HEK293 (cell line): Measurements from ENCODE around the gene MS4A15.

ENCODE experiments used
- CTCF ChIA-PET: fragments of 350-600 bp; formaldehyde crosslinking; extraction: SDS; loops from one replicate; lab custom pipeline; 2021; ENCODE audit warnings: antibody characterized with exemption; lab: Yijun Ruan, JAX
- POLR2A ChIA-PET: fragments of 300-600 bp; formaldehyde crosslinking; extraction: SDS; loops from one replicate; lab custom pipeline; 2020; ENCODE audit warnings: antibody characterized with exemption, inconsistent platforms; lab: Yijun Ruan, JAX
- H3K27ac ChIP-seq: fragments of 200-500 bp; sonication (Bioruptor generic); 2 replicates; pipeline ENCODE4 v1.5.1; 2014; ENCODE audit warnings: low read depth, low read length, control low read depth, inconsistent platforms; ENCODE audit errors: extremely low read depth
- H3K36me3 ChIP-seq, 2 experiments: fragments of 200-500 bp in 1 of 2; sonication (Bioruptor generic) in 1 of 2; 1 replicate in 1 of 2; 2 replicates in 1 of 2; pipeline ENCODE4 v1.5.1; 2014 to 2017; ENCODE audit warnings: inconsistent platforms in 2 of 2, low read length in 2 of 2; ENCODE audit not compliant: control insufficient read depth in 2 of 2, insufficient read depth in 1 of 2
- H3K4me1 ChIP-seq: fragments of 200-500 bp; sonication (Bioruptor generic); 2 replicates; pipeline ENCODE4 v1.5.1; 2014; ENCODE audit warnings: mild to moderate bottlenecking, low read length, inconsistent platforms; ENCODE audit not compliant: control insufficient read depth, insufficient read depth
- H3K4me3 ChIP-seq: 2 replicates; pipeline ENCODE4 v1.5.1; 2011; ENCODE audit warnings: low read depth, mild to moderate bottlenecking, control low read depth, low read length, moderate library complexity
- H3K9me3 ChIP-seq: fragments of 200-500 bp; sonication (Bioruptor generic); 2 replicates; pipeline ENCODE4 v1.5.1; 2014; ENCODE audit warnings: low read depth, low read length, inconsistent platforms; ENCODE audit not compliant: control insufficient read depth, insufficient read depth
- SCRT2 ChIP-seq: fragments of 450-650 bp; formaldehyde crosslinking; IDR thresholded peaks from 2 replicates; pipeline ENCODE4 v1.5.1; 2016; ENCODE audit warnings: missing biosample characterization, missing genetic modification characterization
- SP3 ChIP-seq: fragments of 450-650 bp; formaldehyde crosslinking; IDR thresholded peaks from 2 replicates; pipeline ENCODE4 v1.5.1; 2016; ENCODE audit warnings: missing biosample characterization, missing genetic modification characterization
- TCF7L2 ChIP-seq: IDR thresholded peaks from 2 replicates; pipeline ENCODE4 v1.6.1; 2011; ENCODE audit warnings: low read depth, mild to moderate bottlenecking, inconsistent platforms, low read length, moderate library complexity, borderline replicate concordance
- ZBTB20 ChIP-seq: fragments of 450-650 bp; formaldehyde crosslinking; IDR thresholded peaks from 2 replicates; pipeline ENCODE4 v1.5.1; 2016; ENCODE audit warnings: missing biosample characterization, missing genetic modification characterization
- ZEB2 ChIP-seq: fragments of 450-650 bp; formaldehyde crosslinking; IDR thresholded peaks from 2 replicates; pipeline ENCODE4 v1.5.1; 2016; ENCODE audit warnings: missing biosample characterization, missing genetic modification characterization
- ZFHX2 ChIP-seq: fragments of 450-650 bp; formaldehyde crosslinking; conservative IDR thresholded peaks from 2 replicates; pipeline ENCODE4 v1.5.1; 2016; ENCODE audit warnings: missing biosample characterization, missing genetic modification characterization
- ZFP3 ChIP-seq: fragments of 450-650 bp; formaldehyde crosslinking; IDR thresholded peaks from 2 replicates; pipeline ENCODE4 v1.5.1; 2016; ENCODE audit warnings: low read depth, missing biosample characterization, missing genetic modification characterization
- ZFP41 ChIP-seq: fragments of 450-650 bp; formaldehyde crosslinking; IDR thresholded peaks from 2 replicates; pipeline ENCODE4 v1.5.1; 2016; ENCODE audit warnings: missing biosample characterization, missing genetic modification characterization, borderline replicate concordance
- ZNF155 ChIP-seq: fragments of 450-650 bp; formaldehyde crosslinking; IDR thresholded peaks from 2 replicates; pipeline ENCODE4 v1.5.1; 2016; ENCODE audit warnings: missing biosample characterization, missing genetic modification characterization
- ZNF169 ChIP-seq: fragments of 450-650 bp; formaldehyde crosslinking; IDR thresholded peaks from 2 replicates; pipeline ENCODE4 v1.5.1; 2016; ENCODE audit warnings: missing biosample characterization, missing genetic modification characterization
- ZNF221 ChIP-seq: fragments of 450-650 bp; formaldehyde crosslinking; IDR thresholded peaks from 2 replicates; pipeline ENCODE4 v1.5.1; 2017; ENCODE audit warnings: missing biosample characterization, missing genetic modification characterization, borderline replicate concordance
- ZNF274 ChIP-seq, 2 experiments: fragments of 200-500 bp in 1 of 2; fragments of 450-650 bp in 1 of 2; sonication (Bioruptor generic) in 1 of 2; formaldehyde crosslinking in 1 of 2; IDR thresholded peaks; 2 replicates each; pipeline versions ENCODE4 v1.5.1 to v1.6.1; 2014 to 2016; ENCODE audit warnings: borderline replicate concordance in 1 of 2, inconsistent platforms in 1 of 2, low read length in 1 of 2, missing biosample characterization in 1 of 2, missing genetic modification characterization in 1 of 2
- ZNF311 ChIP-seq: fragments of 450-650 bp; formaldehyde crosslinking; IDR thresholded peaks from 2 replicates; pipeline ENCODE4 v1.5.1; 2017; ENCODE audit warnings: missing biosample characterization, missing genetic modification characterization, borderline replicate concordance
- ZNF350 ChIP-seq: fragments of 450-650 bp; formaldehyde crosslinking; IDR thresholded peaks from 2 replicates; pipeline ENCODE4 v1.5.0; 2017; ENCODE audit warnings: missing biosample characterization, mild to moderate bottlenecking, missing genetic modification characterization
- ZNF426 ChIP-seq: fragments of 450-650 bp; formaldehyde crosslinking; IDR thresholded peaks from 2 replicates; pipeline ENCODE4 v1.5.1; 2017; ENCODE audit warnings: missing biosample characterization, missing genetic modification characterization, mild to moderate bottlenecking, inconsistent platforms, moderate library complexity
- ZNF561 ChIP-seq: fragments of 450-650 bp; IDR thresholded peaks from 2 replicates; pipeline ENCODE4 v1.5.1; 2018; ENCODE audit warnings: missing biosample characterization, missing genetic modification characterization, borderline replicate concordance
- ZNF791 ChIP-seq: fragments of 450-650 bp; formaldehyde crosslinking; IDR thresholded peaks from 2 replicates; pipeline ENCODE4 v1.5.1; 2016; ENCODE audit warnings: missing biosample characterization, missing genetic modification characterization
- ZSCAN30 ChIP-seq: fragments of 450-650 bp; IDR thresholded peaks from 2 replicates; pipeline ENCODE4 v1.5.1; 2018; ENCODE audit warnings: missing biosample characterization, mild to moderate bottlenecking, missing genetic modification characterization, moderate library complexity
- TF ChIP-seq, protein P1 (sequence below): fragments of 450-650 bp; formaldehyde crosslinking; IDR thresholded peaks from 2 replicates; pipeline ENCODE4 v1.5.1; 2016; ENCODE audit warnings: missing biosample characterization, missing genetic modification characterization
- TF ChIP-seq, protein P2 (sequence below): fragments of 450-650 bp; formaldehyde crosslinking; IDR thresholded peaks from 2 replicates; pipeline ENCODE4 v1.5.1; 2016; ENCODE audit warnings: missing biosample characterization, missing genetic modification characterization
- TF ChIP-seq, protein P3 (sequence below): IDR thresholded peaks from 2 replicates; pipeline ENCODE4 v1.6.1; 2011; ENCODE audit warnings: mild to moderate bottlenecking, low read depth, low read length, borderline replicate concordance
- TF ChIP-seq, protein P4 (sequence below): fragments of 450-650 bp; formaldehyde crosslinking; IDR thresholded peaks from 2 replicates; pipeline ENCODE4 v1.5.1; 2017; ENCODE audit warnings: missing biosample characterization, missing genetic modification characterization
- TF ChIP-seq, protein P5 (sequence below): fragments of 450-650 bp; formaldehyde crosslinking; IDR thresholded peaks from 2 replicates; pipeline ENCODE4 v1.5.1; 2016; ENCODE audit warnings: missing biosample characterization, missing genetic modification characterization, low read depth
- TF ChIP-seq, protein P6 (sequence below): fragments of 450-650 bp; formaldehyde crosslinking; IDR thresholded peaks from 2 replicates; pipeline ENCODE4 v1.5.1; 2017; ENCODE audit warnings: missing biosample characterization, missing genetic modification characterization

The MS4A15 gene

DNA sequence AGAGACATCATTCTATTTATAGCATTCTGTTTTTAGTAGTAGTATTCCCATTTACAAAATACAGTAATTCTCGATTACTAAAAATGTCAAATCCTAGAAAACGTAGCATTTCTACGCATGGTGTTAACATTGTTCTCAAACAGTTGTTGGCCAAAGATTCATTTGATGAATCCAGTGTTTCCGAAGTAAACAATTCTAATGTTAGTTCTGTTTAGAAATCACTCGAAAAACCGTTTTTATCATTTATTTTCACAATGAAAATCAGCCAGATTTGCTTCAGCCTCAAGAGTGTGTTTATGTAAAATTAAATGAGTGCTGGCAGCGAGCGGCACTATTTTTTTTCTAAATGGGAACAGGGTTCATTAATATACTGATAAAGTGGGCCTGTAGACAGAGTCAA, 25.1 kb upstream of the MS4A15 start (continued):
- TF ChIP-seq, protein P1, sequence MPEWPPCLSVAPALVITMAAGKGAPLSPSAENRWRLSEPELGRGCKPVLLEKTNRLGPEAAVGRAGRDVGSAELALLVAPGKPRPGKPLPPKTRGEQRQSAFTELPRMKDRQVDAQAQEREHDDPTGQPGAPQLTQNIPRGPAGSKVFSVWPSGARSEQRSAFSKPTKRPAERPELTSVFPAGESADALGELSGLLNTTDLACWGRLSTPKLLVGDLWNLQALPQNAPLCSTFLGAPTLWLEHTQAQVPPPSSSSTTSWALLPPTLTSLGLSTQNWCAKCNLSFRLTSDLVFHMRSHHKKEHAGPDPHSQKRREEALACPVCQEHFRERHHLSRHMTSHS (tag by site-specific recombination): no peak
- TF ChIP-seq ZSCAN30 (tag by site-specific recombination) (no peak), ZNF791 (tag by site-specific recombination) (no peak), ZFP3 (tag by site-specific recombination) (no peak), ZFP41 (no peak), ZFHX2 (no peak), ZNF350 (no peak)
- TF ChIP-seq, protein P2, sequence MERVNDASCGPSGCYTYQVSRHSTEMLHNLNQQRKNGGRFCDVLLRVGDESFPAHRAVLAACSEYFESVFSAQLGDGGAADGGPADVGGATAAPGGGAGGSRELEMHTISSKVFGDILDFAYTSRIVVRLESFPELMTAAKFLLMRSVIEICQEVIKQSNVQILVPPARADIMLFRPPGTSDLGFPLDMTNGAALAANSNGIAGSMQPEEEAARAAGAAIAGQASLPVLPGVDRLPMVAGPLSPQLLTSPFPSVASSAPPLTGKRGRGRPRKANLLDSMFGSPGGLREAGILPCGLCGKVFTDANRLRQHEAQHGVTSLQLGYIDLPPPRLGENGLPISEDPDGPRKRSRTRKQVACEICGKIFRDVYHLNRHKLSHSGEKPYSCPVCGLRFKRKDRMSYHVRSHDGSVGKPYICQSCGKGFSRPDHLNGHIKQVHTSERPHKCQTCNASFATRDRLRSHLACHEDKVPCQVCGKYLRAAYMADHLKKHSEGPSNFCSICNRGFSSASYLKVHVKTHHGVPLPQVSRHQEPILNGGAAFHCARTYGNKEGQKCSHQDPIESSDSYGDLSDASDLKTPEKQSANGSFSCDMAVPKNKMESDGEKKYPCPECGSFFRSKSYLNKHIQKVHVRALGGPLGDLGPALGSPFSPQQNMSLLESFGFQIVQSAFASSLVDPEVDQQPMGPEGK: no peak
- TF ChIP-seq, all 188 proteins: peak for 0

DNA sequence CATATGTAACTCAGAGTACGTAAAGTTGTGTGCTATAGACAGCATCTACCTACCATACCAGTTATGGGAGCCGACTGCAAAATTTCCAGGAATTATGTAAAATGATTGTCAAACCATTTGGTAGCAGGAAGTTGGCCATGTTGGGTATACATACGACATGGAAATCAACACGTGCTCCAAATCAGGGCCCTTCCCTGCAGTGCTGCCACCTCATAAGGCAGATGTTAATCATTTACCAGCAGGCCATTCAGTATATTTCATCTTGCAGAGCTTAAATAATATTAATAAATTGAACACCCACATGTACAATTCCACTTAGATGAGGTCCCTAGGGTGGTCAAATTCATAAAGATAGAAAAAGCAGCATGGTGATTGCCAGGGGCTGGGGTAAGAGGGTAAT, 22.4 kb upstream of the MS4A15 start:
- no peaks in the 10 kb centered on the region for H3K9me3 ChIP-seq
- POLR2A ChIA-PET: no interaction called here
- TF ChIP-seq SCRT2 (no peak), ZNF221 (tag by site-specific recombination) (no peak), ZNF169 (tag by site-specific recombination) (no peak), SP3 (tag by site-specific recombination) (no peak), ZNF274 (IDR thresholded peaks at IDR 0.05; ENCODE audit: low read length) (no peak), ZNF274 (tag by site-specific recombination; IDR thresholded peaks at IDR 0.05; ENCODE audit: borderline replicate concordance) (no peak), ZNF155 (tag by site-specific recombination) (no peak)
- TF ChIP-seq, all 188 proteins: peak for 0
- Histone ChIP-seq H3K4me3 (no peak overlapping the region), H3K27ac (no peak overlapping the region), H3K4me1 (no peaks in the 10 kb centered on the region), H3K36me3 (no peaks in the 10 kb centered on the region)
- CTCF ChIA-PET: interaction anchor here (0.6 kb wide), 1 partner anchor 12 kb away, joined by 3 read pairs; no protein-coding TSS in a partner anchor

DNA sequence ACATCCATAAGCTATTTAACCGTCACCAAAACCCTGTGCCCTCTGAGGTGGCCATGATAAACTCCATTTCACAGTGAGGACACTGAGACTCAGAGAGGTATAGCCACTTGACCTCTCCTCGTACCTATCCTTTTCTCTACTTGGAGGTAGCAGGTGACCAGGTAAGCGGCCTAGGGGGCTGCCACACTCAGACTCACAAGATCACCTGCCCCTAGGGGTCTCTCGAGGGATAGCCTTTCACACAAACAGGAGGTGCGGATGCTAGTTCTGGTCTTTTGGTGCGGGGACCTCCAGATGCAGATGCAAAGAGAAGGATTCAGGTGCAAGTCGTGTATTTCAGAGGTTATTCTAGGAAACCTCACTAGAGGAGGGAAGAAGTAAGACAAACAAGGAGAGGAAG, 17.6 kb upstream of the MS4A15 start:
- H3K4me1 ChIP-seq: no peaks in the 10 kb centered on the region
- no peak overlapping the region for H3K4me3 ChIP-seq
- no peak overlapping the region for H3K27ac ChIP-seq
- CTCF ChIA-PET: interaction anchor here (0.6 kb wide), 1 partner anchor 404 kb away, joined by 3 read pairs; no protein-coding TSS in a partner anchor
- H3K36me3 ChIP-seq: no peaks in the 10 kb centered on the region
- POLR2A ChIA-PET: no interaction called here
- H3K9me3 ChIP-seq: no peaks in the 10 kb centered on the region
- no peak for TF ChIP-seq ZNF561 (tag by site-specific recombination)
- TF ChIP-seq ZFP3 (tag by site-specific recombination): no peak
- TF ChIP-seq, protein P3, sequence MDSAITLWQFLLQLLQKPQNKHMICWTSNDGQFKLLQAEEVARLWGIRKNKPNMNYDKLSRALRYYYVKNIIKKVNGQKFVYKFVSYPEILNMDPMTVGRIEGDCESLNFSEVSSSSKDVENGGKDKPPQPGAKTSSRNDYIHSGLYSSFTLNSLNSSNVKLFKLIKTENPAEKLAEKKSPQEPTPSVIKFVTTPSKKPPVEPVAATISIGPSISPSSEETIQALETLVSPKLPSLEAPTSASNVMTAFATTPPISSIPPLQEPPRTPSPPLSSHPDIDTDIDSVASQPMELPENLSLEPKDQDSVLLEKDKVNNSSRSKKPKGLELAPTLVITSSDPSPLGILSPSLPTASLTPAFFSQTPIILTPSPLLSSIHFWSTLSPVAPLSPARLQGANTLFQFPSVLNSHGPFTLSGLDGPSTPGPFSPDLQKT: no peak
- TF ChIP-seq TCF7L2: no peak
- TF ChIP-seq, protein P4, sequence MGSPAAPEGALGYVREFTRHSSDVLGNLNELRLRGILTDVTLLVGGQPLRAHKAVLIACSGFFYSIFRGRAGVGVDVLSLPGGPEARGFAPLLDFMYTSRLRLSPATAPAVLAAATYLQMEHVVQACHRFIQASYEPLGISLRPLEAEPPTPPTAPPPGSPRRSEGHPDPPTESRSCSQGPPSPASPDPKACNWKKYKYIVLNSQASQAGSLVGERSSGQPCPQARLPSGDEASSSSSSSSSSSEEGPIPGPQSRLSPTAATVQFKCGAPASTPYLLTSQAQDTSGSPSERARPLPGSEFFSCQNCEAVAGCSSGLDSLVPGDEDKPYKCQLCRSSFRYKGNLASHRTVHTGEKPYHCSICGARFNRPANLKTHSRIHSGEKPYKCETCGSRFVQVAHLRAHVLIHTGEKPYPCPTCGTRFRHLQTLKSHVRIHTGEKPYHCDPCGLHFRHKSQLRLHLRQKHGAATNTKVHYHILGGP (tag by site-specific recombination): no peak
- TF ChIP-seq ZEB2 (tag by site-specific recombination): no peak
- TF ChIP-seq ZFP41: no peak
- no peak for TF ChIP-seq ZBTB20 (tag by site-specific recombination)
- TF ChIP-seq, protein P5, sequence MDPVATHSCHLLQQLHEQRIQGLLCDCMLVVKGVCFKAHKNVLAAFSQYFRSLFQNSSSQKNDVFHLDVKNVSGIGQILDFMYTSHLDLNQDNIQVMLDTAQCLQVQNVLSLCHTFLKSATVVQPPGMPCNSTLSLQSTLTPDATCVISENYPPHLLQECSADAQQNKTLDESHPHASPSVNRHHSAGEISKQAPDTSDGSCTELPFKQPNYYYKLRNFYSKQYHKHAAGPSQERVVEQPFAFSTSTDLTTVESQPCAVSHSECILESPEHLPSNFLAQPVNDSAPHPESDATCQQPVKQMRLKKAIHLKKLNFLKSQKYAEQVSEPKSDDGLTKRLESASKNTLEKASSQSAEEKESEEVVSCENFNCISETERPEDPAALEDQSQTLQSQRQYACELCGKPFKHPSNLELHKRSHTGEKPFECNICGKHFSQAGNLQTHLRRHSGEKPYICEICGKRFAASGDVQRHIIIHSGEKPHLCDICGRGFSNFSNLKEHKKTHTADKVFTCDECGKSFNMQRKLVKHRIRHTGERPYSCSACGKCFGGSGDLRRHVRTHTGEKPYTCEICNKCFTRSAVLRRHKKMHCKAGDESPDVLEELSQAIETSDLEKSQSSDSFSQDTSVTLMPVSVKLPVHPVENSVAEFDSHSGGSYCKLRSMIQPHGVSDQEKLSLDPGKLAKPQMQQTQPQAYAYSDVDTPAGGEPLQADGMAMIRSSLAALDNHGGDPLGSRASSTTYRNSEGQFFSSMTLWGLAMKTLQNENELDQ (tag by site-specific recombination): no peak
- TF ChIP-seq, protein P6, sequence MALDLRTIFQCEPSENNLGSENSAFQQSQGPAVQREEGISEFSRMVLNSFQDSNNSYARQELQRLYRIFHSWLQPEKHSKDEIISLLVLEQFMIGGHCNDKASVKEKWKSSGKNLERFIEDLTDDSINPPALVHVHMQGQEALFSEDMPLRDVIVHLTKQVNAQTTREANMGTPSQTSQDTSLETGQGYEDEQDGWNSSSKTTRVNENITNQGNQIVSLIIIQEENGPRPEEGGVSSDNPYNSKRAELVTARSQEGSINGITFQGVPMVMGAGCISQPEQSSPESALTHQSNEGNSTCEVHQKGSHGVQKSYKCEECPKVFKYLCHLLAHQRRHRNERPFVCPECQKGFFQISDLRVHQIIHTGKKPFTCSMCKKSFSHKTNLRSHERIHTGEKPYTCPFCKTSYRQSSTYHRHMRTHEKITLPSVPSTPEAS: no peak
- TF ChIP-seq ZNF426 (tag by site-specific recombination): no peak
- TF ChIP-seq ZNF311 (tag by site-specific recombination): no peak
